Stimulated activated CD8-positive, alpha-beta memory T cell treated with anti-CD3 and anti-CD28 coated beads, Interleukin-4, amount 100 ng/mL, for 48 hours (primary cell): ENCODE data around the gene CTNNA3.
"Not testable (repeated sequence)": the region's sequence is repeated elsewhere in the genome, so short reads cannot be mapped to it uniquely, and the experiment has no call there.

Experiments
- DNase-seq: peaks from one replicate; pipeline ENCODE4 v3.0.0-alpha.2; 2020

The CTNNA3 gene

GRCh38 chr10:66505003-66505657 lies 1190.9 kb downstream of the CTNNA3 start:
- no peak for DNase-seq

DNA sequence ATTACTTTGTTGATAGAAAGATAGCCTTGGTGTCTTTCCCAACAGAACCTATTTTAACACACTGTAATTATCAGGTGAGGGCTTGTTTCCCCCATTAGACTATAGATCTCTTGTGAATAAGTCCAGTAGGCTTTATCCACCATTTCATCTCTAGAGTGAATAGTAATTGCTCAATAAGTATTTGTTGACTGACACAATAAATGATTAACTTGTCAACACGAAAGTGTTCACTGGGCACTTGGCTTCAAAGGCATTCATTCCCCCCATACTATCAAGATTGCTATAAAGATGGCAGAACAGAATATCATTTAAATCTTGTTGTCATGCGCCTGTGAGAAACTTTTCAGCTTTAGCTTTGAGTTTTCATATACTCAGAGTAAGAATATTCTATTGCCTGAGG lies 1194.6 kb downstream of the CTNNA3 start:
- no peak for DNase-seq

DNA sequence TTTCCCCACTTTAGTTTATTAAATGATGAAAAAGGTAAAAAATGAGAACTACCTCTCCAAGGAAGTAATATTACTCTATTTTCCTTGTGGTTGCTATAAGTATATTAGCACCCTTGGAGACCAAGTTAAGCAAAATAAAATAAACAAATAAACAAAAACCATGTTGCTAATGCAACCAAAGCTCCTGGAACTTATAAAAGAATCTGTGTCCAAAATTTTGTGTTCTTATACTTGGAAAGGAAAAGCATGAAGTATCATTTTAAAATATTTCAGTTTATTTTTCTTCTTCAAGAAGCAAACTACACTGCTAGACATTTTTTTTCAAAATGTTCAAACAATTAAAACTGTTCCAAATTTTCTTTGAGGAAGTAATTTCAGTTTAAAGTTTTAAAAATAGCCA lies 1212.0 kb downstream of the CTNNA3 start:
- no peak for DNase-seq

- no peak for DNase-seq
These were observed 1223.8 kb downstream of the CTNNA3 start for GRCh38 chr10:66472156-66472555.

DNA sequence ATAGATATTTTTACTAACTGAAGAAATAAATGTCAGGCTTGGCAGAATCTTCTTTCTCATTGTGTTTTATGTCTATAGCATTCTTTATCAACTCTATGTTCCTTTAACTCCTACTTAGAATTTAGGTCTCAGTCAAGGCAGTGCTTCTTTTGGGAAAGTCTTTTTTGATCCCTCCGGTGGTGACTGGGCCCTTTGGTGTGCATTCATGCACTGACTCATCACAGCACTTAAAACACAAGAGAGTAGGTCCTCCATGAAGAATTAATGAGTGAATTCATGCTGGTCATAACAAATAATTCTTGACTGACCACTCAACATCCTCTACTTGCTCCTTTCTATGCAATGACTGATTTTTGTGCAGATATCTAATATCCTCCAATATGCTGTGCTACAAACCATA lies 1229.0 kb downstream of the CTNNA3 start:
- DNase-seq, result no peak

DNA sequence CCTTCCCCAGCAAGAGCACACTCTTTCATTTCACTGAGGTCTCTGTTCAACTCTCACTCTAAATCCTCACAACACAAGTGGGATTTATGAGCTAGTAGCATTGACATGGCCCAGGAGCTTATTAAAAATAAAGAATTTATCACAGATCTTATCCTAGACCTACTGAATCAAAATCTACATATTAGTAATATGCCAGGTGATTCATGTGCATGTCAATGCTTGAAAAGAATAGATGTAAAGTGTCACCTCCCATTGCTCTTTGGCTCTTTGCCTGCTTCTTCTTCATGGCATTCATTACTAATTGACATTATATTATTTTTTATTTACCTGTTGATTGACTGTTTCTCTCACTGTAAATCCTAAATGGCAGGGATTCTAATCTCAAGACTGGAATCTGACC lies 1229.4 kb downstream of the CTNNA3 start:
- DNase-seq, result no peak

DNA sequence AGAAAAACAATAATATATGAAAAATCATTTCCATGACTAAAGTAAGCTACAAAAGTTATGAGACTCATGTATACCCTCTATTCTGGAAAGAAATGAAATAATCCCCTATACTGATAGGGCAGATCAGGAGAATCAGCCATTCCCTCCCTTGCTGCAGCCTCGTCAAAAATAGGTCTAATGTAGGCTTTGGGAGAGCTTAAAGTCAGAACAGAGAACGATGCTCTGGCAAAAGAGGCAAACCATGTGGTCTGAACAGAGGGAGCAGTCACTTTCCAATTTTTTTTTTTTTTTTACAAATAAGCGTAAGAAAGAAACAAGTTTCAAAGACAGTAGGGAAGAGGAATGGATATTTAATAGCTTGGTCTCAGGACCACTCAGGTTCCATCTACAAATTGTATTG lies 1232.4 kb downstream of the CTNNA3 start:
- no peak for DNase-seq

GRCh38 chr10:66457629-66458028 lies 1238.4 kb downstream of the CTNNA3 start:
- DNase-seq, result no peak

DNA sequence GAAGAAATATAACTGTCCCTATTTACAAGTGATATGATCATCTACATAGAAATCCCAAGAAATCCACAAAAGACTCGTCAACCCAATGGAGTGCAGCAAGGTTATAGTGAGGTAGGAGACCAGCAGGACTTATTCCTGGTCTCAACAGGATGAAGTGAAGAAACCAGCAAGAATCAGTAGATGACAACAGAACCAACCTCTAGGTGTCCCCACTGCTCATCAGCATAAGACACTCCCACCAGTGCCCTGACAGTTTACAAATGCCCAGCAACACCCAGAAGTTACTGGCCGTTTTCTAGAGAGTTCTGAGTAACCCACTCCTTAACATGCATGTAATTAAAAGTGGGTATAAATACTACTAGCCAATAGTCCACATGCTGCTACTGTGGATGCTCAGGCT lies 1240.7 kb downstream of the CTNNA3 start:
- DNase-seq, result no peak

DNA sequence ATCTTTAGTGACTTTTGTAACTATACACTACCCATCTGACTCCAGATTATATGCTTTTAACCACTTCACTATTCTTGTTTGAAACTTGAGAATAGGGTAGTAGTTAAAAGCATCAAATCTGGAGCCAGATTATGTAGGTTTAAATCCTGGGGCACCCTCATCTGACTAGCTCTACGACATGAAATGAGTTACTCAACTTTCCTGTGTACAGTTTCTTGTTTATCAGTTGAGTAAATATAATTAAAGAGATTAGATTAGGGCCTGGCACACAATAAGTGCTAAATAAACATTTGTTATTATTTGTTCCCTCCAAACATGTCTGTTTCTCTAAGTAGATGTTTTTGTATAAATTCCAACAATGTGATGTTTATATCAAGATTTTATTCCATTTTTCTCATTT lies 1255.4 kb downstream of the CTNNA3 start:
- DNase-seq, result no peak

GRCh38 chr10:66414943-66415342 lies 1281.1 kb downstream of the CTNNA3 start:
- no peak for DNase-seq

DNA sequence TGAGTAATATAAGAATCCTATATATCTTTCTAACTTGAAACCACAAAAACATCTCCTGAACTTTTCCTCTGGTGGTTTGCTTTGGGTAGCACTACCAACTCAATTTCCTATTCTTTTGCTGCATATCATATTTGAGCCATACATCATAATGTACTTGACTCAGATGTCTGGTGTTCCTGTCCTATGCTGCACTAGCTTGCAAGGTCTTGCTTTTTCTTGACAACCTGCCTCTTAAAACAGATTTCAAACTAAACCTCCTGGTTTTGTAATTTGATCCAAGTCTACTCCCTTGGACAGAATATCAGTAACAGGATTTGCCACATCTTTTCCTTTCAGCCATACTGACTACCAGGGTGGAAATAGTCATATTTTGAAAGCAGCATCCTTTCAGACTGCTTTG lies 1290.4 kb downstream of the CTNNA3 start:
- no peak for DNase-seq

GRCh38 chr10:66398669-66399068 lies 1297.3 kb downstream of the CTNNA3 start:
- DNase-seq, result no peak

DNA sequence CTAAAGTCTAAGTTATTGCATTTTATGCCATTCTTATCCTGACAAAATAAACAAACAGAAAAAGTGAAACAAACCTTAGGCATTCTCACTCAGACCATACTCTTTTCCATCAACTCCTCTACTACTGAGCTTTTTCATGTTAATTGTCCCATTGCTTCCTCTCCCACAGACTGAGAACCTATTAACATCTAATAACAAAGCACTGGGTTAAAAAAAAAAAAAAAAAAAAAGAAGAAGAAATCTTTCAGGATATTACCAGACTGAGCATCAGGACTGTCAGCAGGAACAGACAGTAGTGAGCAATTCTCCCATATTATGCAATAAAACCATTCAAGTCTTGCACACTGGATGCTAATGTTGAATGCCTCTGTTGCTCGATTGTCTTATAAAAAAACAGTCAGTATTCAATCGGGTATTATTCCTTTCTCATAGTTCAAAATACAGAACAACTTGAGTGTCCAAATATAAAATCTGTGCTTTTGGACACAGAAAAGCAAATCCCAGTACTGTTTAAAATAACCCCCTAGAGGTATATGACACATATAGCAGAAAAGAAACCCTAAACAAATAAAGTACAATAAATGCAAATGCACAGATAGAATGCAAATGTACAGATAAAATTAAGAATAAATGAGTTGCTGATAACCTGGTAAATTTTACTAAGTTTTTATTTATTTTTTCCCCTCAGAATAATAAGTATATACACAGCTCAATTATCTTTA lies 1301.5 kb downstream of the CTNNA3 start:
- DNase-seq, result no peak

DNA sequence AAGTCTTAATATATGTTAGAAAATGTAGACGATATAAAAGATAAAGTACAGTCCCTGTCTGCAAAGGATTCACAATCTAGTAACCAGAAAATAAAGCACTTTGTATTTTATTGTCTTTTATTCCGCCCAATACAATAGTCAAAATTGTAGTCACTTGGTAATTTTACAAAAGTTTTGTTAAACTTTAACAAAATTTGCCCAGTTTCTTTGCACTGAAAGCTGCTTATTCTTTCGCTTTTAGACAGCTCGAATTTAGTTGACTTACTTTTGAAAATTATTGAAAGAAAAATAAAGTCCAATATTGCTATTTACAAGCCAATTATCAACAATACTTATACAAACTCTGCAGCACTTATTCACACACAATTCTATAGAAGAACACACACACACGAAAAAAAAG lies 1305.1 kb downstream of the CTNNA3 start:
- DNase-seq, result no peak

- no peak for DNase-seq
These were observed 1315.0 kb downstream of the CTNNA3 start for GRCh38 chr10:66381045-66381444.

- no peak for DNase-seq
These were observed 1317.7 kb downstream of the CTNNA3 start for GRCh38 chr10:66378117-66378876.

GRCh38 chr10:66368146-66368545 lies 1327.8 kb downstream of the CTNNA3 start:
- no peak for DNase-seq

- DNase-seq, result no peak
These were observed 1329.8 kb downstream of the CTNNA3 start for GRCh38 chr10:66366163-66366562.

GRCh38 chr10:66365686-66366085 lies 1330.3 kb downstream of the CTNNA3 start:
- DNase-seq, result no peak

DNA sequence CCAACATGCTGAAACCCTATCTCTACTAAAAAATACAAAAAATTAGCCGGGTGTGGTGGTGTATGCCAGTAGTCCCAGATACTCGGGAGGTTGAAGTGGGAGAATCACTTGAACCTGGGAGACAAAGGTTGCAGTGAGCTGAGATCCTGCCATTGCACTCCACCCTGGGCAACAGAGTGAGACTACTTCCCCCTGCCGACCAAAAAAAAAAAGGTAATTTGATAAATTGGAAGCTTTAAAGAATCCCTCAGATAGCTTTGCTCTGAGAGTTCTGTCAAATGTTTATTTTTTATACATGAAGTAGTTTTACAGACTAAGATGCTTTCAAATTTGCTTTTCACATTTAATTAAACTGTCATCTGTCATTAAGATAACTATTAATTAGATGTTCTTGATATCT lies 1333.5 kb downstream of the CTNNA3 start:
- no peak for DNase-seq

GRCh38 chr10:66353822-66354221 lies 1342.2 kb downstream of the CTNNA3 start:
- not testable (repeated sequence) for DNase-seq

GRCh38 chr10:66353422-66353821 lies 1342.6 kb downstream of the CTNNA3 start:
- no peak for DNase-seq
